Caco-2 (cell line): Measurements from ENCODE around the gene MGMT. TPM values are rescaled to one million over a fixed set of nuclear protein-coding genes. Genes with fewer than 3 reads are reported as not detected.

Experiments used
- BruUV-seq: library from RNA; stranded (reverse); fragments of 400-500 nt; replicated peaks from 2 replicates; lab custom pipeline; 2021; lab: Mats Ljungman, UMichigan
- CTCF ChIA-PET: fragments of 300-600 bp; sonication (Branson Sonifier 250); formaldehyde crosslinking; loops from one replicate; lab custom pipeline; 2022; ENCODE audit warnings: antibody characterized with exemption; lab: Charles Lee
- POLR2A ChIA-PET: fragments of 300-600 bp; sonication (Branson Sonifier 250); formaldehyde crosslinking; loops from one replicate; lab custom pipeline; 2022; ENCODE audit warnings: antibody characterized with exemption; lab: Charles Lee
- DNase-seq, 2 experiments: peaks; one replicate each; pipeline versions ENCODE4 v3.0.0 to v3.0.0-alpha.2; 2020 to 2022
- H3K27me3 ChIP-seq: replicated peaks from 2 replicates; pipeline ENCODE4 v1.6.0; 2011; ENCODE audit warnings: low read length; ENCODE audit not compliant: control insufficient read depth, insufficient read depth
- H3K36me3 ChIP-seq: 2 replicates; pipeline ENCODE4 v1.5.1; 2011; ENCODE audit warnings: low read length; ENCODE audit not compliant: control insufficient read depth, insufficient read depth
- H3K4me1 ChIP-seq: fragments of 250-450 bp; sonication (Bioruptor Pico); 2 replicates; pipeline ENCODE4 v1.5.1; 2020; ENCODE audit warnings: mild to moderate bottlenecking
- H3K4me3 ChIP-seq: 2 replicates; pipeline ENCODE4 v1.5.1; 2011; ENCODE audit warnings: low read depth, mild to moderate bottlenecking, control low read depth, low read length
- H3K9me3 ChIP-seq: fragments of 250-450 bp; sonication (Bioruptor Pico); 2 replicates; pipeline ENCODE4 v1.5.1; 2020; ENCODE audit warnings: mild to moderate bottlenecking, moderate library complexity
- H3K27ac Mint-ChIP-seq: one replicate; pipeline ENCODE4 v1.8.0; 2022; ENCODE audit warnings: mixed read lengths; ENCODE audit not compliant: unreplicated experiment
- H3K27me3 Mint-ChIP-seq: one replicate; pipeline ENCODE4 v1.8.0; 2022; ENCODE audit warnings: mixed read lengths; ENCODE audit not compliant: insufficient read depth, unreplicated experiment
- H3K36me3 Mint-ChIP-seq: one replicate; pipeline ENCODE4 v1.8.0; 2022; ENCODE audit warnings: mild to moderate bottlenecking, mixed read lengths; ENCODE audit not compliant: insufficient read depth, unreplicated experiment
- H3K4me1 Mint-ChIP-seq: one replicate; pipeline ENCODE4 v1.8.0; 2022; ENCODE audit warnings: low read depth, mixed read lengths; ENCODE audit not compliant: unreplicated experiment
- H3K4me3 Mint-ChIP-seq: one replicate; pipeline ENCODE4 v1.8.0; 2022; ENCODE audit warnings: mild to moderate bottlenecking, moderate library complexity, mixed read lengths; ENCODE audit not compliant: unreplicated experiment
- H3K9me3 Mint-ChIP-seq: one replicate; pipeline ENCODE4 v1.8.0; 2022; ENCODE audit warnings: mixed read lengths; ENCODE audit not compliant: unreplicated experiment
- intact Hi-C: fragments of 100-400 bp; cut with micrococcal nuclease; formaldehyde crosslinking; loops from one replicate; pipeline ENCODE4 v1.10.0; 2022; ENCODE audit not compliant: unreplicated experiment
- total RNA-seq: library from RNA; stranded (reverse); gene quantifications from 2 replicates; pipeline ENCODE4 v1.2.3, GENCODE V29; 2022
- TF ChIP-seq, protein P1 (sequence below), 2 experiments: fragments of 200-600 bp in 1 of 2; IDR thresholded peaks; 1 replicate in 1 of 2; 2 replicates in 1 of 2; pipeline versions ENCODE4 v1.5.1 to v1.8.0; 2011 to 2022; ENCODE audit warnings: antibody characterized with exemption in 1 of 2, control low read depth in 1 of 2, inconsistent platforms in 1 of 2, low read depth in 1 of 2, low read length in 1 of 2, mild to moderate bottlenecking in 1 of 2, moderate library complexity in 1 of 2; ENCODE audit not compliant: insufficient read depth in 1 of 2, severe bottlenecking in 1 of 2, unreplicated experiment in 1 of 2

MGMT gene
- total RNA-seq, 1 experiment from 2014 or later: 57.0 TPM

DNA sequence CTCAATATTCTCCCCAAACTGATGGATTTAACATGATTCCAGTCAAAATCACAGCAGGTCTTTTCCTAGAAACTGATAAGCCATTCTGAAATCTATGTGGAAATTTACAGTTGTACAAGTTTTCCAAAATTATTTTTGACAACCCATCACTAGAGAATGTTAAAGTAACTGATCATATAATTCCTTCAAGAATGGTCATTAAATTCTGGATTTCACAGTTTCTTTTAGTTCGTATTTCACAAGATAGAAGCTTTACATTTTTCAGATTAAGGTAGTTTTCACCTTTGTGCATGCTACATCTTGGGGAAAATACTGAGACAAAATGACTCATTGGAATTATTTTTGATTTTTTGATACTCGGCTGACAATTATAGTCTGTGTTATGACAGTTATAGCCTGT is 174.3 kb downstream of the MGMT start:
- peaks cover 42% of the 10 kb centered on the region for H3K4me1 ChIP-seq
- no peak for DNase-seq
- CTCF ChIA-PET: no interaction called here
- H3K9me3 ChIP-seq: peaks cover 5% of the 10 kb centered on the region
- peaks cover 33% of the 10 kb centered on the region for H3K36me3 Mint-ChIP-seq
- H3K4me3 Mint-ChIP-seq: no peak overlapping the region
- intact Hi-C loops: no loop called here
- H3K27ac Mint-ChIP-seq: no peak overlapping the region
- no peaks in the 10 kb centered on the region for H3K27me3 ChIP-seq
- BruUV-seq: no TSS peak
- H3K27me3 Mint-ChIP-seq: no peaks in the 10 kb centered on the region
- H3K36me3 ChIP-seq: no peaks in the 10 kb centered on the region; the same call in 1 of the 2 replicates
- H3K4me1 Mint-ChIP-seq: peaks cover 30% of the 10 kb centered on the region
- H3K9me3 Mint-ChIP-seq: peaks cover 23% of the 10 kb centered on the region
- TF ChIP-seq, protein P1, sequence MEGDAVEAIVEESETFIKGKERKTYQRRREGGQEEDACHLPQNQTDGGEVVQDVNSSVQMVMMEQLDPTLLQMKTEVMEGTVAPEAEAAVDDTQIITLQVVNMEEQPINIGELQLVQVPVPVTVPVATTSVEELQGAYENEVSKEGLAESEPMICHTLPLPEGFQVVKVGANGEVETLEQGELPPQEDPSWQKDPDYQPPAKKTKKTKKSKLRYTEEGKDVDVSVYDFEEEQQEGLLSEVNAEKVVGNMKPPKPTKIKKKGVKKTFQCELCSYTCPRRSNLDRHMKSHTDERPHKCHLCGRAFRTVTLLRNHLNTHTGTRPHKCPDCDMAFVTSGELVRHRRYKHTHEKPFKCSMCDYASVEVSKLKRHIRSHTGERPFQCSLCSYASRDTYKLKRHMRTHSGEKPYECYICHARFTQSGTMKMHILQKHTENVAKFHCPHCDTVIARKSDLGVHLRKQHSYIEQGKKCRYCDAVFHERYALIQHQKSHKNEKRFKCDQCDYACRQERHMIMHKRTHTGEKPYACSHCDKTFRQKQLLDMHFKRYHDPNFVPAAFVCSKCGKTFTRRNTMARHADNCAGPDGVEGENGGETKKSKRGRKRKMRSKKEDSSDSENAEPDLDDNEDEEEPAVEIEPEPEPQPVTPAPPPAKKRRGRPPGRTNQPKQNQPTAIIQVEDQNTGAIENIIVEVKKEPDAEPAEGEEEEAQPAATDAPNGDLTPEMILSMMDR (IDR thresholded peaks at IDR 0.05; ENCODE audit: insufficient read depth in 1 of 2, low read depth in 1 of 2, low read length in 1 of 2, severe bottlenecking in 1 of 2, unreplicated experiment in 1 of 2): no peak
- H3K4me3 ChIP-seq: no peak overlapping the region
- POLR2A ChIA-PET: no interaction called here

DNA sequence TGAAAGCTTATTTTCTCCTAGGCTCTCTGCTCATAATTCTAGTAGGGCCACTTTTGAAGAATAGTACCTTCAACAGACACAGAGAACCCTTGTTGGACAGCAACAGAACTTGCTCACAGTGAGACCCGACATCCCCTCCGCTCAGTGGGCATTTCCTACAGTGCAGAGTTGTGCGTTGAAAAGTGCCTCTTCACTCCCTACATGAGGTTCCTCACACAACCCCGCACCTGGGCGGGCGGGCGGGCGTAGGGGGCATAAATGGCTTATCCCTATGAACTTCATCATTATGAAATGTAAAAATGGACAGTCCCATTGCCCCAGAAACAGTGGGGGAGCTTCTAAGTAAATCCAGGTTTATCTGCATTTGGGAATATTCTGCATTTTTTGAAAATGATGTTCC is 174.9 kb downstream of the MGMT start:
- H3K9me3 ChIP-seq: peaks cover 5% of the 10 kb centered on the region
- Mint-ChIP-seq H3K27ac (peak overlapping the region; percentile 91), H3K4me3 (peak overlapping the region; percentile 5), H3K9me3 (peaks cover 23% of the 10 kb centered on the region), H3K4me1 (peaks cover 30% of the 10 kb centered on the region), H3K27me3 (no peaks in the 10 kb centered on the region), H3K36me3 (peaks cover 33% of the 10 kb centered on the region)
- CTCF ChIA-PET: no interaction called here
- no peaks in the 10 kb centered on the region for H3K27me3 ChIP-seq
- H3K36me3 ChIP-seq: no peaks in the 10 kb centered on the region; the same call in 1 of the 2 replicates
- H3K4me3 ChIP-seq: no peak overlapping the region
- peaks cover 42% of the 10 kb centered on the region for H3K4me1 ChIP-seq
- POLR2A ChIA-PET: no interaction called here
- DNase-seq: peak; percentile 39 to 57
- BruUV-seq: no TSS peak
- TF ChIP-seq, protein P1 (IDR thresholded peaks at IDR 0.05; ENCODE audit: insufficient read depth in 1 of 2, low read depth in 1 of 2, low read length in 1 of 2, severe bottlenecking in 1 of 2, unreplicated experiment in 1 of 2): no peak
- intact Hi-C loops: loop anchor here (1.0 kb wide), 1 partner anchor 180 kb away; no protein-coding TSS in a partner anchor

DNA sequence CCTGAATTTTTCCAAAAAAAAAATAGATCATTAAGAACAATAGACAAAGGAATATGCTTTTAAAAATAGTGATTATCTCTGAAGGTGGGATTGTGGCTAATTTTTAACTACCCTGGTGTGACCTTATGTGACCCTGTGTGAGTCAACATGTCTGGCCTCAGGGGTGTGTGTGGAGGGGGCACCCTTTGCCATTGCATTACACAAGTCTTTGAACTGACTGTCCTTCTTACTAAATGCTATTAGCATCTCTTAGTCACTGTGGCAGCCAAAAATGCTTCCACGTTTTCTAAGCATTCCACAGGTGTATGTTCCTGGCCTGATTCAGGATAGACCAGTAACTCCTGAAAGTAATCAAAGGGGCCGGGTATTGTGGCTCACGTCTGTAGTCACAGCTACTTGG is 175.4 kb downstream of the MGMT start:
- no TSS peak for BruUV-seq
- Histone ChIP-seq H3K4me3 (no peak overlapping the region), H3K9me3 (peaks cover 5% of the 10 kb centered on the region), H3K36me3 (no peaks in the 10 kb centered on the region; the same call in 1 of the 2 replicates), H3K4me1 (peaks cover 42% of the 10 kb centered on the region), H3K27me3 (no peaks in the 10 kb centered on the region)
- H3K27me3 Mint-ChIP-seq: no peaks in the 10 kb centered on the region
- peaks cover 33% of the 10 kb centered on the region for H3K36me3 Mint-ChIP-seq
- TF ChIP-seq, protein P1 (IDR thresholded peaks at IDR 0.05; ENCODE audit: insufficient read depth in 1 of 2, low read depth in 1 of 2, low read length in 1 of 2, severe bottlenecking in 1 of 2, unreplicated experiment in 1 of 2): no peak
- DNase-seq: peak; percentile 86 to 89
- H3K27ac Mint-ChIP-seq: peak overlapping the region; percentile 91
- H3K4me3 Mint-ChIP-seq: peak overlapping the region; percentile 5
- H3K4me1 Mint-ChIP-seq: peaks cover 30% of the 10 kb centered on the region
- peaks cover 23% of the 10 kb centered on the region for H3K9me3 Mint-ChIP-seq
- ChIA-PET CTCF (no interaction called here), POLR2A (no interaction called here)
- intact Hi-C loops: loop anchor here (1.0 kb wide), 1 partner anchor 180 kb away; no protein-coding TSS in a partner anchor
